K562 (cell line): ENCODE data around the gene DUXB.

ENCODE experiments used
- CBX1 ChIP-seq: sonication (generic); IDR thresholded peaks from 2 replicates; pipeline ENCODE4 v1.6.1; 2016; ENCODE audit warnings: antibody characterized with exemption, low read depth, mild to moderate bottlenecking
- EP300 ChIP-seq: IDR thresholded peaks from 2 replicates; pipeline ENCODE4 v1.6.1; 2012; ENCODE audit warnings: low read length, improper control_type of control experiment
- POLR2AphosphoS5 ChIP-seq: IDR thresholded peaks from 2 replicates; pipeline ENCODE4 v1.6.1; 2011; ENCODE audit warnings: mild to moderate bottlenecking, low read depth, low read length, moderate library complexity; ENCODE audit not compliant: control insufficient read depth, insufficient read depth
- UBTF ChIP-seq, 2 experiments: IDR thresholded peaks; 2 replicates each; pipeline ENCODE4 v1.6.1; 2012; ENCODE audit warnings: improper control_type of control experiment in 2 of 2, low read depth in 2 of 2, low read length in 2 of 2, borderline replicate concordance in 1 of 2

DNA sequence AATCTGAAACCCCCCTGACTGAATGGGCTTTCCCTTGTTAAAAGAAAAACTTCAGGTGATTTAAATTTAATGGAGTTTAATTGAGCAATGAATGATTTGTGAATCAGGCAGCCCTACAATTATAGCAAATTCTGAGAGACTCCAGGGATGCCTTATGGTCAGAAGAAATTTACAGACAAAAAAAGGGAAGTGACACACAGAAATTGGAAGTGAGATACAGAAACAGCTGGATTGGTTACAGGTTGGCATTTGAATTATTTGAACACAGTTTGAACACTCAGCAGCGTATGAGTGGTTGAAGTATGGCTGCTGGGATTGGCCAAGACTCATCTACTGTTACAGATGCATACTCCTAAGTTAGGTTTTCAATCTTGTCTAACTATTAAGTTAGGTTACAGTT lies 44.0 kb upstream of the DUXB start:
- TF ChIP-seq UBTF (IDR thresholded peaks at IDR 0.05; ENCODE audit: borderline replicate concordance in 1 of 2, low read depth in 2 of 2, low read length in 2 of 2) (no peak), CBX1 (no peak), EP300 (no peak), POLR2AphosphoS5 (no peak)
